Tibial artery (tissue), 4 donors: ENCODE results near the gene RAPGEF1.

Experiments
- DNase-seq, 2 donors: peaks; one replicate each; pipeline ENCODE4 v3.0.0-alpha.2; 2019
- H3K27ac ChIP-seq, 2 donors: fragments of 200-600 bp; sonication (generic) in 1 of 2; 1 replicate in 1 of 2; 2 replicates in 1 of 2; pipeline ENCODE4 v1.5.1; 2018 to 2019; ENCODE audit warnings: mild to moderate bottlenecking in 1 of 2
- H3K27me3 ChIP-seq, 2 donors: fragments of 200-600 bp; sonication (generic) in 1 of 2; one replicate each; pipeline versions ENCODE4 v1.5.1 to v1.6.0; 2016 to 2019
- H3K36me3 ChIP-seq, 3 donors: fragments of 200-600 bp; sonication (generic) in 2 of 3; one replicate each; pipeline ENCODE4 v1.5.1; 2016 to 2019; ENCODE audit warnings: mild to moderate bottlenecking in 2 of 3
- H3K4me1 ChIP-seq, 4 donors: fragments of 200-600 bp; sonication (generic) in 2 of 4; 1 replicate in 3 of 4; 2 replicates in 1 of 4; pipeline ENCODE4 v1.5.1; 2016 to 2019
- H3K4me3 ChIP-seq, 2 donors: fragments of 200-600 bp; sonication (generic) in 1 of 2; 1 replicate in 1 of 2; 2 replicates in 1 of 2; pipeline ENCODE4 v1.5.1; 2018 to 2019; ENCODE audit warnings: mild to moderate bottlenecking in 2 of 2
- H3K9me3 ChIP-seq, 3 donors: fragments of 200-600 bp; sonication (generic) in 1 of 3; one replicate each; pipeline ENCODE4 v1.5.1; 2016 to 2019
- CTCF ChIP-seq, 2 experiments: fragments of 200-600 bp in 1 of 2; fragments of 450-650 bp in 1 of 2; IDR thresholded peaks; one replicate each; pipeline ENCODE4 v1.5.1; 2017 to 2019; ENCODE audit warnings: antibody characterized with exemption in 2 of 2, mild to moderate bottlenecking in 1 of 2, moderate library complexity in 1 of 2
- intact Hi-C: fragments of 100-400 bp; cut with DNase I; formaldehyde crosslinking; loops from one replicate; pipeline ENCODE4 v1.15.0; 2023; ENCODE audit warnings: low total_unique reads

The RAPGEF1 gene

GRCh38 chr9:131566158-131566557 is 173.7 kb downstream of the RAPGEF1 start:
- no peak for TF ChIP-seq CTCF (IDR thresholded peaks at IDR 0.05)
- H3K27ac ChIP-seq, result no peak overlapping the region
- H3K9me3 ChIP-seq, result peaks cover 0 to 12% (median 10%) of the 10 kb centered on the region in 3 donors
- H3K36me3 ChIP-seq, result peaks cover 3 to 21% (median 14%) of the 10 kb centered on the region in 3 donors
- no peak overlapping the region for H3K4me3 ChIP-seq
- no peak for DNase-seq
- no peaks in the 10 kb centered on the region for H3K27me3 ChIP-seq
- intact Hi-C loops, result no loop called here
- H3K4me1 ChIP-seq, result no peaks in the 10 kb centered on the region

GRCh38 chr9:131565369-131565768 is 174.5 kb downstream of the RAPGEF1 start:
- no peak for DNase-seq
- no peaks in the 10 kb centered on the region for H3K27me3 ChIP-seq

GRCh38 chr9:131562032-131562959 is 177.6 kb downstream of the RAPGEF1 start:
- intact Hi-C loops, result no loop called here
- Histone ChIP-seq H3K27me3 (peaks cover 0 to 3% of the 10 kb centered on the region in 2 donors), H3K4me3 (no peak overlapping the region), H3K9me3 (peaks cover 0 to 16% (median 10%) of the 10 kb centered on the region in 3 donors), H3K4me1 (no peaks in the 10 kb centered on the region), H3K36me3 (peaks cover 0 to 6% (median 0%) of the 10 kb centered on the region in 3 donors), H3K27ac (no peak overlapping the region)
- no peak for DNase-seq
- no peak for TF ChIP-seq CTCF (IDR thresholded peaks at IDR 0.05)

More at GRCh38 chr9:131565369-131565768, 174.5 kb downstream of the RAPGEF1 start:
- Histone ChIP-seq H3K4me3 (no peak overlapping the region), H3K27ac (no peak overlapping the region), H3K4me1 (no peaks in the 10 kb centered on the region), H3K36me3 (peaks cover 3 to 17% (median 14%) of the 10 kb centered on the region in 3 donors), H3K9me3 (peaks cover 0 to 12% (median 10%) of the 10 kb centered on the region in 3 donors)
- no peak for TF ChIP-seq CTCF (IDR thresholded peaks at IDR 0.05)
- intact Hi-C loops, result no loop called here

- Histone ChIP-seq H3K9me3 (peaks cover 0 to 16% (median 10%) of the 10 kb centered on the region in 3 donors), H3K27ac (no peak overlapping the region), H3K4me1 (peaks cover 0 to 3% (median 0%) of the 10 kb centered on the region in 4 donors), H3K36me3 (peaks cover 0 to 6% (median 0%) of the 10 kb centered on the region in 3 donors), H3K27me3 (peaks cover 0 to 27% of the 10 kb centered on the region in 2 donors), H3K4me3 (no peak overlapping the region)
- DNase-seq, result no peak
- intact Hi-C loops, result no loop called here
- no peak for TF ChIP-seq CTCF (IDR thresholded peaks at IDR 0.05)
Observed at GRCh38 chr9:131559421-131560000, 180.4 kb downstream of the RAPGEF1 start.

- H3K27me3 ChIP-seq, result peaks cover 0 to 42% of the 10 kb centered on the region in 2 donors
- no peak overlapping the region for H3K27ac ChIP-seq
- H3K4me3 ChIP-seq, result no peak overlapping the region
- intact Hi-C loops, result no loop called here
- TF ChIP-seq CTCF (IDR thresholded peaks at IDR 0.05), result no peak
- DNase-seq, result no peak
- peaks cover 0 to 3% (median 0%) of the 10 kb centered on the region in 4 donors for H3K4me1 ChIP-seq
- H3K36me3 ChIP-seq, result peaks cover 0 to 6% (median 0%) of the 10 kb centered on the region in 3 donors
- peaks cover 0 to 11% (median 7%) of the 10 kb centered on the region in 3 donors for H3K9me3 ChIP-seq
Observed at GRCh38 chr9:131557855-131558548, 181.9 kb downstream of the RAPGEF1 start.
